SU-DHL-6 (cell line): ENCODE data around the gene FAM118A.

Source experiments
- H2AFZ ChIP-seq: fragments of 200-600 bp; sonication (generic); 2 replicates; pipeline ENCODE4 v1.6.1; 2014; ENCODE audit warnings: low read depth, mild to moderate bottlenecking, moderate library complexity, mixed read lengths, antibody characterized with exemption, low read length; ENCODE audit not compliant: severe bottlenecking
- H3F3A ChIP-seq: fragments of 200-600 bp; shearing (Covaris generic); 2 replicates; pipeline ENCODE4 v1.6.0; 2016; ENCODE audit warnings: antibody characterized with exemption, mild to moderate bottlenecking; ENCODE audit not compliant: insufficient read depth
- H3K27ac ChIP-seq: fragments of 200-600 bp; sonication (generic); 2 replicates; pipeline ENCODE4 v1.5.1; 2016; ENCODE audit warnings: low read depth, mild to moderate bottlenecking, low read length, moderate library complexity, mixed read lengths
- H3K27me3 ChIP-seq: fragments of 200-600 bp; sonication (generic), shearing (Covaris generic); 2 replicates; pipeline ENCODE4 v1.6.0; 2014; ENCODE audit warnings: mild to moderate bottlenecking, low read length
- H3K36me3 ChIP-seq: fragments of 200-600 bp; sonication (generic); 2 replicates; pipeline ENCODE4 v1.6.1; 2014; ENCODE audit warnings: mild to moderate bottlenecking, low read length, mixed read lengths
- H3K4me2 ChIP-seq: fragments of 300-600, 200-600 bp; shearing (Covaris generic), sonication (generic); 2 replicates; pipeline ENCODE4 v1.6.0; 2014; ENCODE audit warnings: low read length, low read depth, mild to moderate bottlenecking; ENCODE audit not compliant: poor library complexity, severe bottlenecking
- H3K4me3 ChIP-seq: fragments of 200-600 bp; sonication (generic); 2 replicates; pipeline ENCODE4 v1.5.1; 2014; ENCODE audit warnings: antibody characterized with exemption, low read length, mild to moderate bottlenecking, mixed read lengths; ENCODE audit not compliant: insufficient read depth, poor library complexity, severe bottlenecking
- H3K79me2 ChIP-seq: fragments of 200-600 bp; sonication (generic); 2 replicates; pipeline ENCODE4 v1.6.1; 2014; ENCODE audit warnings: mild to moderate bottlenecking, low read length, moderate library complexity; ENCODE audit not compliant: insufficient read depth
- H3K9ac ChIP-seq: fragments of 200-600 bp; sonication (generic); 2 replicates; pipeline ENCODE4 v1.7.0; 2014; ENCODE audit warnings: mild to moderate bottlenecking, low read length
- H3K9me2 ChIP-seq: fragments of 200-600 bp; sonication (generic); replicated peaks from 2 replicates; pipeline ENCODE4 v1.6.1; 2014; ENCODE audit warnings: low read length; ENCODE audit not compliant: insufficient read depth
- H3K9me3 ChIP-seq: fragments of 200-600 bp; sonication (generic); 2 replicates; pipeline ENCODE4 v1.6.1; 2014; ENCODE audit warnings: low read length, mixed read lengths; ENCODE audit not compliant: insufficient read depth
- H4K20me1 ChIP-seq: fragments of 200-600 bp; sonication (generic); 2 replicates; pipeline ENCODE4 v1.6.1; 2014; ENCODE audit warnings: low read depth, mild to moderate bottlenecking, antibody characterized with exemption, low read length, moderate library complexity, mixed read lengths
- CTCF ChIP-seq: fragments of 200-600 bp; sonication (generic); IDR thresholded peaks from one replicate; pipeline ENCODE4 v1.5.1; 2017; ENCODE audit warnings: antibody characterized with exemption, mild to moderate bottlenecking, low read length, moderate library complexity; ENCODE audit not compliant: insufficient read depth, poor library complexity, severe bottlenecking
- EZH2phosphoT487 ChIP-seq: fragments of 200-600 bp; sonication (generic), shearing (Covaris generic); conservative IDR thresholded peaks from 2 replicates; pipeline ENCODE4 v1.6.1; 2018; ENCODE audit warnings: mild to moderate bottlenecking, antibody characterized with exemption, low read length, moderate library complexity, mixed read lengths

FAM118A gene

GRCh38 chr22:45319324-45319685, 9.6 kb downstream of the FAM118A start:
- TF ChIP-seq CTCF (no peak), EZH2phosphoT487 (no peak)
- no peaks in the 10 kb centered on the region for H3K36me3 ChIP-seq
- no peaks in the 10 kb centered on the region for H3K9me2 ChIP-seq
- H4K20me1 ChIP-seq: no peaks in the 10 kb centered on the region
- no peak overlapping the region for H3K9ac ChIP-seq
- peaks cover 18% of the 10 kb centered on the region for H3K79me2 ChIP-seq
- no peak overlapping the region for H2AFZ ChIP-seq
- no peak overlapping the region; the same call in 1 of the 2 replicates for H3K27ac ChIP-seq
- H3F3A ChIP-seq: peaks cover 6% of the 10 kb centered on the region; the same call in 1 of the 2 replicates
- H3K27me3 ChIP-seq: no peaks in the 10 kb centered on the region
- no peaks in the 10 kb centered on the region for H3K9me3 ChIP-seq
- H3K4me2 ChIP-seq: no peak overlapping the region
- no peak overlapping the region for H3K4me3 ChIP-seq

GRCh38 chr22:45320357-45320976, 10.7 kb downstream of the FAM118A start:
- Histone ChIP-seq H3K4me3 (no peak overlapping the region), H3K9me2 (no peaks in the 10 kb centered on the region), H3F3A (peaks cover 6% of the 10 kb centered on the region; the same call in 1 of the 2 replicates), H3K36me3 (no peaks in the 10 kb centered on the region), H3K27me3 (no peaks in the 10 kb centered on the region), H3K9ac (no peak overlapping the region), H2AFZ (no peak overlapping the region), H3K79me2 (peaks cover 18% of the 10 kb centered on the region), H4K20me1 (no peaks in the 10 kb centered on the region), H3K9me3 (no peaks in the 10 kb centered on the region), H3K27ac (no peak overlapping the region), H3K4me2 (no peak overlapping the region)
- TF ChIP-seq CTCF (no peak), EZH2phosphoT487 (no peak)

DNA sequence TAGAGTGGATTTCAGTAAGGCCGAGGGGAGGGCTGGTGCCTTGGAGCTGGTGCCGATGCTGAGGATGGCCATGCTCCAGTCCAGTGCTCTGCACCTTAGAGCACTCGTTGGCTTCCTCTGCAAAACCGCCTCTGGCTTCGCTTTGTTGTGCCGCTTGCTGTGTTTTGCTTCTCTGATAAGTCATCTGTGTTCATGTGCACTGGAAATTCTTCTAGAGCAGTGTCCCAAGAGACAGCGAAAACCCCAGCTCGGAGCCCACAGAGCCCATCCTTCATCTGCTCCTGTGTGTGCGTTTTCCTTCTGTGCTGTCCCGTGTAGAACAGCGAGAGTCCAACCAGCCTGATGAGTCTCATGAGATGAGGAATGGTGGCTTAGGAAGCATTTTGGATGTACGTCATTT, 12.1 kb downstream of the FAM118A start:
- Histone ChIP-seq H3K4me3 (no peak overlapping the region), H4K20me1 (no peaks in the 10 kb centered on the region), H3K27me3 (no peaks in the 10 kb centered on the region), H3K79me2 (peaks cover 18% of the 10 kb centered on the region), H3K27ac (no peak overlapping the region), H3K9me2 (no peaks in the 10 kb centered on the region), H3K4me2 (no peak overlapping the region), H3K36me3 (no peaks in the 10 kb centered on the region), H2AFZ (no peak overlapping the region), H3K9ac (no peak overlapping the region), H3K9me3 (no peaks in the 10 kb centered on the region), H3F3A (peaks cover 6% of the 10 kb centered on the region; the same call in 1 of the 2 replicates)
- TF ChIP-seq CTCF (no peak), EZH2phosphoT487 (no peak)
